Posterior vena cava (tissue), 2 donors: Measurements from ENCODE around the gene TMEM40. TPM values are rescaled to one million over a fixed set of nuclear protein-coding genes. Genes with fewer than 3 reads are reported as not detected.
"Not testable (repeated sequence)": the region's sequence is repeated elsewhere in the genome, so short reads cannot be mapped to it uniquely, and the experiment has no call there.

ENCODE experiments used
- DNase-seq: peaks from one replicate; pipeline ENCODE4 v3.0.0-alpha.2; 2020; ENCODE audit warnings: low spot score
- intact Hi-C, 2 donors: fragments of 100-400 bp; cut with DNase I; formaldehyde crosslinking; loops; one replicate each; pipeline versions ENCODE4 v1.14.1 to v1.14.2; 2022 to 2023
- total RNA-seq, 2 donors: library from RNA; stranded (reverse); fragmentation: NEBNext Ultra II Directional; extraction: Animal tissue kit (Norgen Biotek cat#: 25700); gene quantifications; one replicate each; pipeline ENCODE4 v1.2.1, GENCODE V29; 2021
- donor health status: DM: yes; HTN: yes; CAD: no.
- donor health status: DM: yes; HTN: yes; CAD: no.

Gene TMEM40
- total RNA-seq, 2 donors from 2014 or later = not detected

DNA sequence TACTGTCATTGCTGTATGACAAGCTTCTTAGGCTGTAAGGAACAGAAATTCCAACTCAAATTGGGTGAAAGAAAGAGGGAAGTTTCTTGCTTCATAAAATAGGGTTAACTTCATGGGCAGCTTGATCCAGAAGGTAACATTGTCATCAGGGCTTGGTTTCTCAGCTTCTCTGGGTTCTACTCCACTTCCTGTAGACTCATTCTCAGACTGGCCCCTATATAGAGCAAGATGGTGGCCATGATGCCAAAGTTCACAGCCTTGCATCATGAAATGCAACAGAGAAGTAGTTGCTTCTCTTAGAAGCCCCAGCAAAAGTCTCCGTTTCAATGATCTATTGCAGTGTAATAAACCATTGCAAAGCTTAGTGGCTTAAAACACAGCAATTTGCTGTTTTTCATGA is 33.6 kb downstream of the TMEM40 start:
- DNase-seq = no peak
- intact Hi-C loops = loop anchor here in 1 of 2 donors (5.0 kb wide), 1 partner anchor 1152 kb away; no protein-coding TSS in a partner anchor

DNA sequence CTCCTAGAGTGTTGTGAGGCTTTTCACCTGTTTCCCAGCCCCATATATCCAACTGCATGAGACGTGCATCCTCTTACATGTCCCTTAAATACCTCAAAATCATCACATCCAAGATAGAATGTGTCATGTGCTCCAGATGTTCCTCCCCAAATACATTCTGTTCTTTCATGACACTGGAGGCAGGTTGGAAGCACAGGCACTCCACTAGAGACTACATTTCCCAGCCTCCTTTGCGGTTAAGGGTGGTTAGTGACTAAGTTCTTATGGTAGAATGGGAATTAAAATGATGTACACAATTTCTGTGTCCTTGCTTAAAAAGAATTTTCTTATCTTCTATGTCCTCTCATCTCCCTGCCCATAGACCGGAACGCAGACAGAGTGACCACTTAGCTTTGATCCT is 34.3 kb downstream of the TMEM40 start:
- DNase-seq = no peak
- intact Hi-C loops = loop anchor here in 1 of 2 donors (5.0 kb wide), 1 partner anchor 1153 kb away; no protein-coding TSS in a partner anchor

DNA sequence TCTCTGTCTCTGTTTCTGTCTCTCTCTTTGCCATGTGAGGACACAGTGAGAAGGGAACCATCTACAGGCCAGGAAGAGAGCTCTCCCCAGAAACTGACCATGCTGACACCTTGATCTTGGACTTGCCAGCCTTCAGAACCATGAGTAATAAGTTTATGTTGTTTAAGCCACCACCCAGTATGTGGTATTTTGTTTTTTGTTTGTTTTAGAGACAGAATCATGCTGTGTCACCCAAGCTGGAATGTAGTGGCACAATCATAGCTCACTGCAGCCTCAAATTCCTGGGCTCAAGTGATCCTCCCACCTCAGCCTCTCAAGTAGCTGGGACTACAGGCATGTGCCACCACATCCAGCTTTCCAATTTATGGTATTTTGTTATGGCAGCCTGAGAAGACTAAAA is 35.7 kb downstream of the TMEM40 start:
- intact Hi-C loops, DNase-seq: not testable (repeated sequence)

DNA sequence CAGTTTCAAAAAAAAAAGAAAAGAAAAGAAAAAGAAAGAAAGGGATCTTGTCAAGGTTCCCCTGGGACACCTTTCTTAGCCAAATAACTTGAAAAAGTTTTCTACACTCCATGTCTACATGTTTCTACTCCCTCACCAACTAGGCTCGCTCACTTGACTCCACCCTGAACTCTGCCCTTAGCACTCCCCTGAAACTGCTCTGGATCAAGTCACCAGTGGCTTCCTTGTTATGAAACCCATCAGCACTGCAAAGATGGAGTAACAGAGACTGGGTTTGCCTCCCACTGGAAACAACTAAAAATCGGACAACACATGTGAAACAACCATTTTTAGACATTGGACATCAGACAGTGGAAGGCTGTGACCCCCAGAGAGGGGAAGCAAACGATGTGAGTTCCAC is 36.8 kb downstream of the TMEM40 start:
- no peak for DNase-seq
- intact Hi-C loops = no loop called here

DNA sequence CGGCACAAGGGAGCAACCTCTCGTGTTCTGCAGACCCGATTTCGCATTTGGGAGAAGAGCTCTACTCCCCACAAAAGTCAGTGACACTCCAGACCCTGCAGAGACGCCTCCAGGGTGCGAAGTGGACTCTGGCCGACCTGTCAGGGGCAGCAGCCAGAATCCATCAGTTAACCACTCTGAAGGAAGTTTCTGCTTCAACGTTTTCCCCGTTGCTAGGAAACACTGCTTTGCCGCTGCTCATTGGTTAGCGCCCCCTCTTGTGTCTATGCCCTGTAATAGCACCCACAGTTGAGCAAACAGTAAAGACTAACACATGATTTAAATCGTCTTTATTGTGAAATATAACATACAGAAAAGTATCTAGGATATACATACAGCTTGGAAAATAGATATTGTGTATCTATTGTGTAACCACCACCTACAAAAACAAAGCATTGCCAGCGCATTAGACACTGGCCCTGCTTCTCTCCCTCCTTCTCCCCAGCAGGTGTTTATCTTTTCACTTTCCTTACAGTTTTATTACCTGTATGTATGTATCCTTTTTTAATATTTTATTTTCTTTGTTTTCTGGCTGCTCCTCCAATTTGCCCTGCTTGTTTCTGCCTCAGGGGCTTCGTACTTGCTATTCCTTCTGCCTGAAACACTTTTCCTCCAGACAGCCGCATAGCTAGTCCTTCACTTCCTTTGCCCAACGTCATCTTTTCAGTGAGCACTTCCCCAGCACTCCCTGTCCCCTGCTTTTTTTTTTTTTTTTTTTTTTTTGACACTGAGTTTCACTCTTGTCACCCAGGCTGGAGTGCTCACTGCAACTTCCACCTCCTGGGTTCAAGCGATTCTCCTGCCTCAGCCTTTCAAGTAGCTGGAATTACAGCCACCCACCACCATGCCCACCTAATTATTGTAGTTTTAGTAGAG is 38.8 kb downstream of the TMEM40 start:
- DNase-seq = peak; percentile 89
- intact Hi-C loops = loop anchor here in 1 of 2 donors (10.0 kb wide), 1 partner anchor 125 kb away; no protein-coding TSS in a partner anchor

DNA sequence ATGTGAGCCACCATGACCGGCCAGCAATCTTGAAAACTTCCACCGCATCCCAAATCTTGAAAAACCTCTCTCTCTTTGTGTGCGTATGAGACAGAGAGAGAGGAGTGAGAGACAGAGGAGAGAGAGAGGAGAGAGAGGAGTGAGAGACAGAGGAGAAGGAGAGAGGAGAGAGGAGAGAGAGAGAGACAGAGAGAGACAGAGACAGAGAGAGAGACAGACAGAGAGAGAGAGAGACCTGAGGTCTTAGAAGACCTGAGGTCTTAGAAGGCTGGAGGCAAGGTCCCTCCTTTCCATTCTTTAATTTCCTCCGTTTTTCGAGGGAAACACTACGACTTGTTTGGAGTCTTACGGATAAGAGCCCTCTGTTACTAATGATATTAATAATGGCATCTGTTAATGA is 39.5 kb downstream of the TMEM40 start:
- no peak for DNase-seq
- intact Hi-C loops = loop anchor here in 1 of 2 donors (10.0 kb wide), 1 partner anchor 125 kb away; no protein-coding TSS in a partner anchor

DNA sequence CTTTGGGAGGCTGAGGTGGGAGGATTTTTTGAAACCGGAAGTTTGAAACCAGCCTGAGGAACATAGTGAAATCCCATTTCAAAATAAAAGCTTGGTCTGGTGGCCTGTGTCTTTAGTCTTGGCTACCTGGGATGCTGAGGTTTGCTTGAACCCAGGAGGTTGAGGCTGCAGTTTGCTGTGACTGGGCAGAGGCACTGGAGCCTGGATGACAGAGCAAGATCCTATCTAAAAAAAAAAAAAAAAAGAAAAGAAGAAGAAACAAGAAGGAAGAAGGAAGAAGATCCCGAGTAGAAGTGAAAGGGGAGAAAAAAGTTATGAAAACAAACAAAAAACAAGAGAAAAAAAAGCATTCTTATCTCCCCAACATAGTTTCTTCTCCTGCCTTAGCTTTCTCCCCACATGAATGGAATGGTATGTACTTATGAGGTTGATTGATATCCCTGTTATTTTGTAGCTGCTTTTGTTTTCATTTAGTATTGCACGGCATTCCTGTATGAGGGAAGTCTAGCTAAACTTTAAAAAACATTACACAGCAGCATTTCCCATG is 42.4 kb downstream of the TMEM40 start:
- intact Hi-C loops = loop anchor here in 1 of 2 donors (10.0 kb wide), 1 partner anchor 122 kb away; no protein-coding TSS in a partner anchor
- DNase-seq = no peak

DNA sequence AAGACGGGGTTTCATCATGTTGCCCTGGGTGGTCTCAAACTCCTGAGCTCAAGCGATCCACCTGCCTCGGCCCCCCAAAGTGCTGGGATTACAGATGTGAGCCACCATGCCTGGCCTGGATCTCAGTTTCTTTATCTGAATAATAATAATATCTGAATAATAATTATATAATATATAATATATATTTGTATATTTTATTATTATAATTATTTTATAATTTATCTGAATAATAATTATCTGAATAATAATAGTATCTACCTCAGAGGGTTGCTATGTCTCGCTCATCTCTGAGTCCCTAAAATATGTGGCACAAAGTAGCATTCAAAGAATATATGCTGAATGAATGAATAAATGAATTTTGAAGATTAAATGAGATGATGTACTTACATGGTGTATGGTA is 44.8 kb downstream of the TMEM40 start:
- intact Hi-C loops = loop anchor here in 1 of 2 donors (10.0 kb wide), 1 partner anchor 119 kb away; no protein-coding TSS in a partner anchor
- no peak for DNase-seq

DNA sequence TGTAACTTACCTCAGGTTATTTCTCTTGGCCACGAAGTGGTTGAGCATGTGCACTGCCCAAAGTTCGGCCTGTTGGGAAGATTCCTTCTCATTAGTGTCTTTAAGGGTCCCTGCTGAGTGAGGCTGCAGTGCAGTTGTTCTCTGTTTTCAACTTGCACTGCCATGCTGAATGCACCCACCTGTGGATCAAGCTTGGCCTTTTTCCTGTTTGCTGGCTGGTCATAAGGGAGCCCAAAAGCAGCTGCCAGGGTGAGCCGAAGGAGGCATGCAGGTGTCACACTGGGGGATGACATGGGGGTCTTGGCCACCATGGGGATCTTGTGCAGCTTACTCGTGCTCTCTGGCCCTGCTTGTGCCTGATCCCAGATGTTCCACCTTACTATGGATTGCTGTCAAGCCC is 49.0 kb downstream of the TMEM40 start:
- intact Hi-C loops = loop anchor here in 1 of 2 donors (10.0 kb wide), 1 partner anchor 115 kb away; no protein-coding TSS in a partner anchor

DNA sequence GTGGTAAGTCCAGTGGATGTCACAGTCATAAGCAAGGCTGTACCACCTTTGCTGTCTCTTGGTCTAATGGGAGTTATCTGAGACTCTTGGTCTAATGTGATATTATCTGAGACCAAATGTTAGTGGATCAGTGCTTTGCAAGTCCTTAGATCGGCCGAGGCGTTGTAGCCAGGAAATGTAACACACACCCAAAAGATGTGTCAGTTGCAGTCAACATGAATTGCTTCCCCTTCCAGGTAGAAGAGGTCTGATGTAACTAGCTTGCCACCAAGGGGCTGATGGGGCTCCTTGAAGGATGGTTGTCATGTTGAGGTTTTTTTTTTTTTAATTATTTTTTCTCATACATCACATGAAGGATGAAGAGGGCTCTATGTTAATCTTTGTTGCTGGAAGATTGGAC is 49.7 kb downstream of the TMEM40 start:
- DNase-seq = no peak
- intact Hi-C loops = no loop called here

More for the DNA sequence above, 49.0 kb downstream of the TMEM40 start:
- DNase-seq = no peak

DNA sequence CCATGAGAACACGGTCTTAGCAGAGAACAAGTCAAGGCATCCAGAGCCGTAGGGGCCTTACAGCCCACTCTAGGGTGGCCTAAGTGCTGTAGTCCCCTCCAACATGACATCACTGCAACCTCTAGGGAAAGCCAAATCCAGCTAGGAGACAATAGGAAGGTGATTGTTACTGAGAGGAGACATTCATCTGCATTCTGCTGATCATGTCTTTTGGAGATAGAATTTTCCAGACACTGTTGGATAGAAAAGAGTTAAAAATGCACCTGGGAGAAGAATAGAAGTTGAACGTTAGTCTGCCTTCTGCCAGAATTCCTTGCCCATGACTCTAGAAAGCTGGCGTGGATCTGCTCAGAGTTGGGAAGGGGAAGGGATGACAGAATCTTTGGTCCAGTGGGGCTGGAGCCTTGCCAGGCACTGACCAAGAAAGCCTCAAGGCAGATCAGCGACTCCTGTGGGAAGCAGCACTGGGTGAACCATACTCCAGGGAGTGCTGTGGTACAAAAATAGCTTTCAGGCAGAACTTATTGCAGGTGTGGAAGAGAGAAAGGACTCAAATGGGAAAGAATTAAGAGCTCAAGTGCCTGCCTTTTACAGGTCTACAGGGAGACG is 50.4 kb downstream of the TMEM40 start:
- intact Hi-C loops = no loop called here
- DNase-seq = peak; percentile 83

DNA sequence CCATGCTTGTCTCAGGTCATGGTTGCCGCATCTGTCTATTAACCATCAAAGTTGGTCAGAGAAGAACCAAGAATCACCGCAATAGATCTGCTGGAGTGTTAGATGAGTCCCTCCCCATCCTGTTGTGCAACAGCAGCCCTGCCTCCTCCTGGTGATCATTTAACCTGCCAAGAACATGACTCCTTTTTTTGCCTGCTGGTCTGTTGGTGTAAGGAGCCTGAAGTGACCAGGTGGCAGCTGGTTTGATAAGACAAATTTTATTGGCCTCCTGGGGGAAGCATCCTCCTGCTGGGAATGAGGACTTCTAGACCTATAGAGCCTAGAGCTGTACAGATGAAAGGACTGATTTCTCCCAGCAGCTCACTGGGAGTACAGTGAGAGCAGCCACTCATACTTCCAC is 51.6 kb downstream of the TMEM40 start:
- intact Hi-C loops = no loop called here
- DNase-seq = no peak

DNA sequence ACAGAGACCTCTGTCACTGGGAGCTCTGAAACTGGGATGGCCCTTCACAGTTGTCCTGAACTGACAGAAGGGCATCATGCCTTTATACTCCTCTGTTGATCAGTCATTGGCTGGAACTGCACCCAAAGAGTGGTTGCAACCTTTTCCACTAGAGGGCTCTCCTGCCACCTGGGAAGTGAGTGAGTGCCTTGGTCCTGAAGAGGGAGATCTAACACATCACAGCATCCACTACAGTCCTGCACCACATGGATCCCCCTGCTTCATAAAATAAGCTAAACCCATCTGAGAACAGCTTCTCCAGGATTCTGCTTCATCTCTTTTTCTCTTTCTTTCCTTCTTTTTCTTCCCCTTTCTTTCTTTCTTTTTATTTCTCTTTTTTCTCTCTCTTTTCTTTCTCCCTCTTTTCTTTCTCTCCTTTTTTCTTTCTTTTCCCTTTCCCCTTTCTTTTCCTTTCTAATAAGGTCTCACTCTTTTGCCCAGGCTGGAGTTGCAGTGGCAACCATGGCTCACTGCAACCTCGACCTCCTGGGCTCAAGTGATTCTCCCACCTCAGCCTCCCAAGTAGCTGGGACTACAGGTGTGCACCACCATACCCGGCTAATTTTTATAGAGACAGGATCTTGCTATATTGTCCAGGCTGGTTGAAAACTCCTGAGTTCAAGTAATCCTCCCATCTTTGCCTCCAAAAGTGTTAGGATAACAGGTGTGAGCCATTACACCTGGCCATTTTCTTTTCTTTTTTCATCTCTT is 52.4 kb downstream of the TMEM40 start:
- intact Hi-C loops = no loop called here
- DNase-seq = no peak

DNA sequence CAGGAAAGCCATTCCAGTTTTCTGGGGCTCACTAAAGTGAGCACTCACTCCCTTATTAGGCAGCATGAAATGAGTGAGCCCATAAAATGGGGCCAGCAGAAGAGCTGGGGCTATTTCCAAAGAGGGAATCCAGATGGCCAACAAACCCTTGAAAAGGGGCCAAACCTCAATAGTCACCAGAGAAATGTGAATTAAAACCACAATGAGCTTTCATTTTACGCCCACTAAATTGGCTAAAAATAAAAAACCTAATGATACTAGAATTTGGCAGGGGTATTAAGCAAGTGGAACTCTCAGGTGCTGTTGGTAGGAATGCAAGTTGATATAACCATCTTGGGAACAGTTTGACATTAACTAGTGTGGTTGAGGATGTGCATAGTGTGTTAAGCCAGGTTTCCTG is 53.1 kb downstream of the TMEM40 start:
- intact Hi-C loops = no loop called here
- DNase-seq = no peak

DNA sequence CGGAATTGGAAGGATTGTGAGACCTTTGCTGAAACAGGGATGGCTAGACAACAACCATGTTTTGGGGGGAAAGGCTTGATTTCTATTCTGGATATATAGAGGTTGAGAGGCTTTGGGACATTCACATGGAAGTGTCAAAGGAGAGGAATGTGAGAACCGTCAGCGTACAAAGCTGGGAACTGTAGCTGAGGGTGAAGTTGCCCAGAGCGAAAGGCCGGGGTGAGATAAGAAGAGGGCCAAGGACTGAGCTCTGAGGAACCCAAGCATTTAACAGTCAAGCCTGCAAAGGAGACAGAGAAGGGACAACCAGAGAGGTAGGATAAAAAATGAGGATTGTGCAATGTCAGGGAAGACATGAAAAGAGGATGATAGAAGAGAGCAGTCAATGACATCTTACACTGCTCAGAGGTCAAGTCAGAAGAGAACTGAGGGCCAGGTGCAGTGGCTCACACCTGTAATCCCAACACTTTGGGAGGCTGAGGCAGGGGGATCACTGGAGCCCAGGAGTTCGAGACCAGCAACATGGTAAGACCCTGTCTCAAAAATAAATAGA is 53.6 kb downstream of the TMEM40 start:
- DNase-seq = no peak
- intact Hi-C loops = no loop called here

DNA sequence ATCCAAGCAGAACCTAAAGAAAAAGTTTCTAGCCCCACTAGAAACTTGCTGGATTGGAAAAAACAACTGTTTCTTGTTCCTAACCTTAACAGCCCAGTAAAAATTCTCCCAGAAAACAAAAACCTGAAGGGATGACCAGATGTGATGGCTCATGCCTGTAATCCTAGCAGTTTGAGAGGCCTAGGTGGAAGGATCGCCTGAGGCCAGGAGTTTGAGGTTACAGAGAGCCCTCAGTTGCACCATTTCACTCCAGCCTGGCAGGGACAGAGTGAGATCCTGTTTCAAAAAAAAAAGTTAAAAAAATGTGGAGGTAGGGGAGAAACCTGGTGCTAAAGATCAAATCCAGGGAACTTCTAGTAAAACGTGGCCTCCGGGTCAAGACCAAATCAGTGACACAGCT is 56.6 kb downstream of the TMEM40 start:
- no peak for DNase-seq
- intact Hi-C loops = no loop called here

DNA sequence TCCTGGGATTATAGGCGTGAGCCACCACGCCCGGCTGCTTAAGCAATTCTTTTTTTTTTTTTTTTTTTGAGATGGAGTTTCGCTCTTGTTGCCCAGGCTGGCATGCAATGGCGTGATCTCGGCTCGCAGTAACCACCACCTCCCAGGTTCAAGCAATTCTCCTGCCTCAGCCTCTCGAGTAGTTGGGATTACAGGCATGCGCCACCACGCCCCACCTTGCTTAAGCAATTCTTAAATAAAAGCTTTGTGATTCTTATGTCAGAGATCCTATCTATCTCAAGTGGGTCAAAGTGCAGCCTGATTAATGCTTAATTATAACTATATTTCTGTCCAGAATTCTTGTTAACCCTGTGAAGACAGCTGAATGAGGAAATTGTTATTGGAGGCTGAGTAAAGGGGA is 57.5 kb downstream of the TMEM40 start:
- DNase-seq, intact Hi-C loops: not testable (repeated sequence)

DNA sequence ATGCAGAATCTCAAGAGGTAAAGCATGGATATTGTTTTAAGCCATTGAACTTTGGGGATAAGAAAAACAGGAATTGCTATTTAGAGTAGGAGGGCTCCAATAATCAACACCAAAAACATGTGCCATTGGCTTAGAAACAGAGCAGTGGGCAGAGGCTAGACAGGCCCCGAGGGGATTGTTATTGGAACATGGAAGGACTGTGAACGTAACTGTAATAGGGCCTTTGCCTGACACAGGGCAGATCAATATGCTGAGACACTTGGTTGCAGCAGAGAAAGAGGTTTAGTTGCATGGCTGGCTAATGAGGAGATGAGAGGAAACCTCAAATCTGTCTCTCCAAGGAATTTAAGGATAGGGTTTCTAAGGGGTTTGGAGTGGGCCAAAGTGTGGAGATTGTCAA is 58.3 kb downstream of the TMEM40 start:
- intact Hi-C loops = no loop called here
- DNase-seq = no peak

DNA sequence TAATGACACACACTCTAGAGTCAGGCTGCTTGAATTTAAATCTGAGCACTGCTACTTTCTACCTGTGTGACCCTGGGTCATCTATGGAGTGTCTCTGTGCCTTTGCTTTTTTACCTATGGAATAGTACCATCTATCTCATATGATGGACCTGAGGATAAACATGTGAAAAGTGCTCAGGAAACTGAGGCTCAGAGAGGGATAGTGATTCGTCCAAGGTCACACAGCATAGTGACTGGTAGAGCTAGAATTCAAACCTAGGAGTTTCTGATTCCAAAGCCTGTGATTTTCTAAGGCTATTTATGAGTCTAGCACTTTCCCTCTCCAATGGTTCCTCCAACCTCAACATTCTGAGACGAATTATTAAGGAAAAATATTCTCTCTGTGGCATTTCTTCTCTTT is 63.1 kb downstream of the TMEM40 start:
- DNase-seq = no peak
- intact Hi-C loops = no loop called here
